ENCODE data around the gene MKX.

Gene MKX

GRCh38 chr10:27715505-27715904 is 30.1 kb downstream of the MKX start:
- Histone ChIP-seq H3K27ac (ENCODE audit: low read depth, low read length) (no peak overlapping the region), H3K9me3 (ENCODE audit: control insufficient read depth, insufficient read depth, low read length) (no peaks in the 10 kb centered on the region), H3K4me3 (ENCODE audit: low read depth, low read length) (no peak overlapping the region), H3K36me3 (ENCODE audit: control insufficient read depth, insufficient read depth, low read length) (no peaks in the 10 kb centered on the region), H3K27me3 (ENCODE audit: control insufficient read depth, insufficient read depth, low read length) (no peaks in the 10 kb centered on the region), H3K4me1 (ENCODE audit: control insufficient read depth, insufficient read depth, low read length) (no peaks in the 10 kb centered on the region), H3K9ac (ENCODE audit: low read depth, low read length) (no peak overlapping the region)

DNA sequence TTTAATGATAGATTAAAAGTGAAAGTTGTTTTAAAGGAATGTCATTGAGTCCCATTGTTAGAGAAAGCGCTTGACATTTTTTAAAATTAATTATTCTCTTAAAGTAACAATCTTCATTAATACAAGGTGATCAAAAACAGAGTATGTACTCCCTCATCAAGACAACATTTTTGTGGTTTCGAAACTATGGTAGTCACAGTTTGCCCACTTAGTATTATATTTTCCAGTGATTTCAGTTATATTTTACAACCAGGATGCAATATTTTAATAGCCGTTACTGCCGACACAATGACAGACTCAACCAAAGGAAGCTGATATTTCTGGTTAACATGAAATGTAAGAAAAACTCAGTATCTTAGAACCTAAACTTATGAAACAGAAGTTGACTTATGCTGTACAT is 31.3 kb downstream of the MKX start:
- no peaks in the 10 kb centered on the region for H3K27me3 ChIP-seq (ENCODE audit: control insufficient read depth, insufficient read depth, low read length)
- no peaks in the 10 kb centered on the region for H3K4me1 ChIP-seq (ENCODE audit: control insufficient read depth, insufficient read depth, low read length)
- no peak overlapping the region for H3K27ac ChIP-seq (ENCODE audit: low read depth, low read length)
- no peak overlapping the region for H3K9ac ChIP-seq (ENCODE audit: low read depth, low read length)
- H3K4me3 ChIP-seq (ENCODE audit: low read depth, low read length): no peak overlapping the region
- H3K36me3 ChIP-seq (ENCODE audit: control insufficient read depth, insufficient read depth, low read length): no peaks in the 10 kb centered on the region
- H3K9me3 ChIP-seq (ENCODE audit: control insufficient read depth, insufficient read depth, low read length): no peaks in the 10 kb centered on the region

- Histone ChIP-seq H3K9ac (ENCODE audit: low read depth, low read length) (no peak overlapping the region), H3K4me1 (ENCODE audit: control insufficient read depth, insufficient read depth, low read length) (no peaks in the 10 kb centered on the region), H3K27ac (ENCODE audit: low read depth, low read length) (no peak overlapping the region), H3K27me3 (ENCODE audit: control insufficient read depth, insufficient read depth, low read length) (no peaks in the 10 kb centered on the region), H3K4me3 (ENCODE audit: low read depth, low read length) (no peak overlapping the region), H3K9me3 (ENCODE audit: control insufficient read depth, insufficient read depth, low read length) (no peaks in the 10 kb centered on the region), H3K36me3 (ENCODE audit: control insufficient read depth, insufficient read depth, low read length) (no peaks in the 10 kb centered on the region)
Measured at GRCh38 chr10:27713941-27714340, 31.7 kb downstream of the MKX start.

GRCh38 chr10:27710014-27710413 is 35.6 kb downstream of the MKX start:
- Histone ChIP-seq H3K4me1 (ENCODE audit: control insufficient read depth, insufficient read depth, low read length) (no peaks in the 10 kb centered on the region), H3K9me3 (ENCODE audit: control insufficient read depth, insufficient read depth, low read length) (no peaks in the 10 kb centered on the region), H3K27ac (ENCODE audit: low read depth, low read length) (no peak overlapping the region), H3K36me3 (ENCODE audit: control insufficient read depth, insufficient read depth, low read length) (no peaks in the 10 kb centered on the region), H3K27me3 (ENCODE audit: control insufficient read depth, insufficient read depth, low read length) (no peaks in the 10 kb centered on the region), H3K9ac (ENCODE audit: low read depth, low read length) (no peak overlapping the region), H3K4me3 (ENCODE audit: low read depth, low read length) (no peak overlapping the region)

DNA sequence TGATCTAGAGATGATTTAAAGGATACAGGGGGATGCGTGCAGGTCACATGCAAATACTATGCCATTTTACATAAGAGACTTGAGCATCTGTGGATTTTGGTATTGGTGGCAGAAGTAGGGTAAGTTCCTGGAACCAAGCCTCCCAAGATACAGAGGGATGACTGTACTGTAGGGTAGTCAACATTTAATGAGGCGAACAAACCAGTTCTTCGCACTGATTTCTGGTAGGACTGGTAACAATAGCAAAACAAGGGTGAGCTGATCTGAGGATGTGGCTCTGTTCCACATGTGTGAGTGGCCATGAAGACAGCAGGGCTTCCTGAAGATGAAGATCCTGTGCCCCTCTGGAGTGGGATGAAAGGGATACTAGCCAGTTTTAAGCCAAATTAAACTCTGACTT is 36.3 kb downstream of the MKX start:
- H3K9ac ChIP-seq (ENCODE audit: low read depth, low read length): no peak overlapping the region
- no peak overlapping the region for H3K4me3 ChIP-seq (ENCODE audit: low read depth, low read length)

DNA sequence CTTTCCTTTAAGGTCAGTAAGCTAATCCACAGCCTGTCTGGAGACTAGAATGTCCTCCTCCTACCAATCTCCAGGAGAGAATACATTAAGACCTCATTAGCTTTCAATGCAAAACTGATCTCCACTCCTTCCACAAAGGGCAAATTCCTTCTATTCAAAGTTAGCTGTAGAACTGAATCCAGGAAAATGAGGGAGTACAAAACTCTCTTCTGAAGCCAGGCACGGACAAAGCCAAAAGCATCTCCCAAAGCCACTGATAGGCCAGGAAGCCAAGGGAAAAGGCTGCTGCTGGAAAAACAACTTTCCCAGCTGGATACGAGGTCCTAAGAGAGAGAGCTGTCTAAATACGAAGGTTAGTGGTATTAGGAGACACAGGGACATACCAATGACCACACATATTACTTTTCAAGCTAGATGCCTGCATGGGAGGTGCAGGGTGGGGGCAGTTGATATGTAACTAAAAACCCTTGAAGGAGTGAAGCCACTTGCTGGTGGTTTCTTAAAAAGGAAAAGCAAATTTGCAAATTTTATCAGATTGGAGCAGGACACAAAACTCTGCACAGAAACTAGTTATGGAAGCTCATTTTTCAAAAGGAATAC is 43.6 kb downstream of the MKX start:
- H3K9ac ChIP-seq (ENCODE audit: low read depth, low read length): no peak overlapping the region
- H3K9me3 ChIP-seq (ENCODE audit: control insufficient read depth, insufficient read depth, low read length): no peaks in the 10 kb centered on the region
- H3K27ac ChIP-seq (ENCODE audit: low read depth, low read length): no peak overlapping the region
- H3K4me1 ChIP-seq (ENCODE audit: control insufficient read depth, insufficient read depth, low read length): peaks cover 23% of the 10 kb centered on the region; the same call in 1 of the 2 replicates
- H3K4me3 ChIP-seq (ENCODE audit: low read depth, low read length): no peak overlapping the region
- H3K36me3 ChIP-seq (ENCODE audit: control insufficient read depth, insufficient read depth, low read length): no peaks in the 10 kb centered on the region
- H3K27me3 ChIP-seq (ENCODE audit: control insufficient read depth, insufficient read depth, low read length): no peaks in the 10 kb centered on the region

More for the DNA sequence above, 36.3 kb downstream of the MKX start:
- H3K27me3 ChIP-seq (ENCODE audit: control insufficient read depth, insufficient read depth, low read length): no peaks in the 10 kb centered on the region
- H3K36me3 ChIP-seq (ENCODE audit: control insufficient read depth, insufficient read depth, low read length): no peaks in the 10 kb centered on the region
- H3K4me1 ChIP-seq (ENCODE audit: control insufficient read depth, insufficient read depth, low read length): no peaks in the 10 kb centered on the region
- no peak overlapping the region for H3K27ac ChIP-seq (ENCODE audit: low read depth, low read length)
- no peaks in the 10 kb centered on the region for H3K9me3 ChIP-seq (ENCODE audit: control insufficient read depth, insufficient read depth, low read length)

DNA sequence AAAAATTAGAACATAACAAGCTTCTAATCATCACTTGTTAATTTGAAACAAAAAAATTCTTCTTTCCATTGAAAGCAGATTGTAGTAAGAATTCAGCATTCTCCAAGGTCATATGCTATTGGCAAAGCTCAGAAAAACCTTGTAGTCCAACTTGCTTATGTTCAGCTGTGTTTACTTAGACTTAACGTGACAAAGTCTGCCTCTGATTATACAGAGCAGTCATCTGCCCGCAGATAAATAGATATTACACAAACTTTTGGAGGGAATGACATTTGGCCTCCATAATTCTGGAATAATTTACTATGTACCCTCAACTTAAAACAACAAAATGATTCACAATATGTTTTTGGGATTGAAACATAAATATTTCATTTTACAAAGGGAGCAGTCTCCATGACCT is 45.8 kb downstream of the MKX start:
- Histone ChIP-seq H3K27me3 (ENCODE audit: control insufficient read depth, insufficient read depth, low read length) (no peaks in the 10 kb centered on the region), H3K9ac (ENCODE audit: low read depth, low read length) (no peak overlapping the region), H3K27ac (ENCODE audit: low read depth, low read length) (no peak overlapping the region), H3K4me1 (ENCODE audit: control insufficient read depth, insufficient read depth, low read length) (peaks cover 23% of the 10 kb centered on the region; the same call in 1 of the 2 replicates), H3K9me3 (ENCODE audit: control insufficient read depth, insufficient read depth, low read length) (no peaks in the 10 kb centered on the region), H3K36me3 (ENCODE audit: control insufficient read depth, insufficient read depth, low read length) (no peaks in the 10 kb centered on the region), H3K4me3 (ENCODE audit: low read depth, low read length) (no peak overlapping the region)

DNA sequence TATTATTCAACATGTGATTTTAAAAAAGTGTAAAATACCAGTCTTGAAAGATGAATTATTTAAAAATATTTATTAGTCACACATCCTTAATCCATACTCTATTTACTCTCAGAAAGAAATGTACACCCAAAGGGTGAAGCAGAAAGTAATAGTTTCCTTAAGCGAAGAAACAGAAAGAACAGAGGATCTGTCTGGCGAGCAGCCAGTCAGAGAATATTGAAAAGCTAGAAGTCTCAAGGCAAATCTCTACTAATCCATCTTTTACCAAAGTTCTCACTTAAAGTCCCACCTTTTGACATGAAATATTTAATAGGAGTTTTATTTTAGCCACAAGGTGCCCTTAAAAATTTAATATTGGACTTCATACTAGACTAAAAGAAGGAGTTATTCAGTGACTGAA is 46.7 kb downstream of the MKX start:
- H3K36me3 ChIP-seq (ENCODE audit: control insufficient read depth, insufficient read depth, low read length): no peaks in the 10 kb centered on the region
- no peak overlapping the region for H3K9ac ChIP-seq (ENCODE audit: low read depth, low read length)
- no peak overlapping the region for H3K27ac ChIP-seq (ENCODE audit: low read depth, low read length)
- H3K4me3 ChIP-seq (ENCODE audit: low read depth, low read length): no peak overlapping the region
- H3K9me3 ChIP-seq (ENCODE audit: control insufficient read depth, insufficient read depth, low read length): no peaks in the 10 kb centered on the region
- H3K4me1 ChIP-seq (ENCODE audit: control insufficient read depth, insufficient read depth, low read length): peaks cover 23% of the 10 kb centered on the region; the same call in 1 of the 2 replicates
- no peaks in the 10 kb centered on the region for H3K27me3 ChIP-seq (ENCODE audit: control insufficient read depth, insufficient read depth, low read length)

- no peak overlapping the region for H3K27ac ChIP-seq (ENCODE audit: low read depth, low read length)
- no peaks in the 10 kb centered on the region for H3K27me3 ChIP-seq (ENCODE audit: control insufficient read depth, insufficient read depth, low read length)
- H3K9ac ChIP-seq (ENCODE audit: low read depth, low read length): no peak overlapping the region
- no peaks in the 10 kb centered on the region for H3K36me3 ChIP-seq (ENCODE audit: control insufficient read depth, insufficient read depth, low read length)
- H3K4me1 ChIP-seq (ENCODE audit: control insufficient read depth, insufficient read depth, low read length): peaks cover 15% of the 10 kb centered on the region; the same call in 1 of the 2 replicates
- no peaks in the 10 kb centered on the region for H3K9me3 ChIP-seq (ENCODE audit: control insufficient read depth, insufficient read depth, low read length)
- H3K4me3 ChIP-seq (ENCODE audit: low read depth, low read length): no peak overlapping the region
Measured at GRCh38 chr10:27696466-27696865, 49.2 kb downstream of the MKX start.

- Histone ChIP-seq H3K4me1 (ENCODE audit: control insufficient read depth, insufficient read depth, low read length) (peaks cover 11% of the 10 kb centered on the region; the same call in 1 of the 2 replicates), H3K9ac (ENCODE audit: low read depth, low read length) (no peak overlapping the region), H3K27ac (ENCODE audit: low read depth, low read length) (no peak overlapping the region), H3K36me3 (ENCODE audit: control insufficient read depth, insufficient read depth, low read length) (no peaks in the 10 kb centered on the region), H3K4me3 (ENCODE audit: low read depth, low read length) (no peak overlapping the region), H3K9me3 (ENCODE audit: control insufficient read depth, insufficient read depth, low read length) (no peaks in the 10 kb centered on the region), H3K27me3 (ENCODE audit: control insufficient read depth, insufficient read depth, low read length) (no peaks in the 10 kb centered on the region)
Measured at GRCh38 chr10:27695706-27696105, 49.9 kb downstream of the MKX start.

GRCh38 chr10:27695088-27695487 is 50.5 kb downstream of the MKX start:
- no peak overlapping the region for H3K4me3 ChIP-seq (ENCODE audit: low read depth, low read length)
- H3K4me1 ChIP-seq (ENCODE audit: control insufficient read depth, insufficient read depth, low read length): peaks cover 5% of the 10 kb centered on the region; the same call in 1 of the 2 replicates
- no peaks in the 10 kb centered on the region for H3K27me3 ChIP-seq (ENCODE audit: control insufficient read depth, insufficient read depth, low read length)
- H3K9me3 ChIP-seq (ENCODE audit: control insufficient read depth, insufficient read depth, low read length): no peaks in the 10 kb centered on the region
- H3K9ac ChIP-seq (ENCODE audit: low read depth, low read length): no peak overlapping the region
- H3K27ac ChIP-seq (ENCODE audit: low read depth, low read length): no peak overlapping the region
- no peaks in the 10 kb centered on the region for H3K36me3 ChIP-seq (ENCODE audit: control insufficient read depth, insufficient read depth, low read length)

Measured in HUES48 (cell line).